Memory B cell (primary cell): ENCODE results near the gene PPIE.
"Not testable (repeated sequence)": the region's sequence is repeated elsewhere in the genome, so short reads cannot be mapped to it uniquely, and the experiment has no call there.

Source experiments
- ATAC-seq: fragments of 150-1000 bp; cut with Tn5 transposase; 2 replicates; pipeline ENCODE4 v1.10.0; 2021; ENCODE audit warnings: low read depth, mild to moderate bottlenecking, moderate library complexity
- DNase-seq, 2 donors: peaks; one replicate each; pipeline ENCODE4 v3.0.0; 2022; ENCODE audit warnings: low spot score in 2 of 2
- H3K27ac Mint-ChIP-seq: one replicate; pipeline ENCODE4 v1.8.0; 2022; ENCODE audit warnings: mild to moderate bottlenecking, moderate library complexity, mixed read lengths
- H3K27me3 Mint-ChIP-seq: one replicate; pipeline ENCODE4 v1.8.0; 2022; ENCODE audit warnings: mixed read lengths
- H3K36me3 Mint-ChIP-seq: one replicate; pipeline ENCODE4 v1.8.0; 2022; ENCODE audit warnings: mild to moderate bottlenecking, mixed read lengths
- H3K4me1 Mint-ChIP-seq: one replicate; pipeline ENCODE4 v1.8.0; 2022; ENCODE audit warnings: mixed read lengths
- H3K4me3 Mint-ChIP-seq: one replicate; pipeline ENCODE4 v1.8.0; 2022; ENCODE audit warnings: mild to moderate bottlenecking, moderate library complexity, mixed read lengths
- H3K9me3 Mint-ChIP-seq: one replicate; pipeline ENCODE4 v1.8.0; 2022; ENCODE audit warnings: mixed read lengths

PPIE gene

DNA sequence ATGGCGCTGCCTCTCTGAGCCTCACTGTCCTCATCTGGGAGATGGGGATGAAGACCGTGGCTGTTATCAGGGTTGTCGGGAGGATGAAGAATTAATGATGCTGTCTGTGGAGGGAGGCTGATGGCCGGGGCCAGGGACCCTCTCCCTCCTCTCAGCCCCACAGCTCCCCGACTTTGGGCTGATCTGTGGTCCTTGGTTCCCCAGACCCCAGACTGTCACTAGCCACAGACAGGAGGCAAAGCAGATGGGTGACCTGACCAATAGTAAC lies 48.4 kb downstream of the PPIE start:
- H3K27me3 Mint-ChIP-seq, ATAC-seq, DNase-seq, H3K9me3 Mint-ChIP-seq, H3K27ac Mint-ChIP-seq, H3K36me3 Mint-ChIP-seq: not testable (repeated sequence)
- peaks cover 15% of the 10 kb centered on the region for H3K4me1 Mint-ChIP-seq
- H3K4me3 Mint-ChIP-seq: peak overlapping the region; percentile 74

DNA sequence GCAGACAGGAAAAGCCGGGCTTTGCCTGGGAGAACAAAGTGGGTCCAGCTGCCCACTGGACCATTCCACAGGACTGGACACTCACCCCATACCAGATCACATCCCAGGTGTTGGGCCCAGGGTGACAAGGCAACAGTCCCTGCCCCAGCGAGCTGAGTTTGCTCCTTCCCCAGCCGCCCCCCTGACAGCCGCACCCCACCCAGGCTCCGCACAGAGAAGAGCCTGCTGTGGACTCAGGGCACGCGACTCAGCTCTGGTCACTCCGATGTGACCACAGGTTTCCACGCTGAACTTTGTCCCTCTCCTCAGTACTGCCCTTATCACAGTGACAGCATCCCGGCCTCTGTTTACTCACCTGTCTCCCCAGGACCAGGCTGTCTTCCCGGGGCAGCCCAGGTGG lies 48.8 kb downstream of the PPIE start:
- Mint-ChIP-seq H3K36me3 (no peaks in the 10 kb centered on the region), H3K9me3 (no peaks in the 10 kb centered on the region), H3K27me3 (no peaks in the 10 kb centered on the region), H3K27ac (no peak overlapping the region), H3K4me1 (peaks cover 16% of the 10 kb centered on the region), H3K4me3 (peak overlapping the region; percentile 74)
- ATAC-seq: no peak
- DNase-seq: no peak

- H3K27ac Mint-ChIP-seq, DNase-seq, H3K36me3 Mint-ChIP-seq, H3K27me3 Mint-ChIP-seq, ATAC-seq, H3K9me3 Mint-ChIP-seq: not testable (repeated sequence)
- H3K4me1 Mint-ChIP-seq: peaks cover 21% of the 10 kb centered on the region
- peak overlapping the region; percentile 74 for H3K4me3 Mint-ChIP-seq
Measured at GRCh38 chr1:39787964-39788363, 49.3 kb downstream of the PPIE start.

GRCh38 chr1:39788426-39788757 lies 49.7 kb downstream of the PPIE start:
- Mint-ChIP-seq H3K27me3 (no peaks in the 10 kb centered on the region), H3K36me3 (peaks cover 4% of the 10 kb centered on the region), H3K4me3 (no peak overlapping the region), H3K4me1 (peaks cover 22% of the 10 kb centered on the region), H3K9me3 (no peaks in the 10 kb centered on the region), H3K27ac (no peak overlapping the region)
- no peak for DNase-seq
- ATAC-seq: peak; percentile 39

GRCh38 chr1:39788758-39789570 lies 50.3 kb downstream of the PPIE start, which contains the start of gene BMP8B:
Gene BMP8B, minus strand, starts transcription at chr1:39788865. Its CDS starts 380 bp downstream, at chr1:39788485.
- Mint-ChIP-seq H3K27ac (peak within 1 kb of the TSS; percentile 67), H3K36me3 (peaks cover 4% of the 10 kb centered on the region), H3K27me3 (no peaks in the 10 kb centered on the region), H3K4me1 (peaks cover 23% of the 10 kb centered on the region), H3K4me3 (peak within 1 kb of the TSS; percentile 86), H3K9me3 (no peaks in the 10 kb centered on the region)
- peak; percentile 63 to 66 for DNase-seq
- peak; percentile 79 for ATAC-seq

DNA sequence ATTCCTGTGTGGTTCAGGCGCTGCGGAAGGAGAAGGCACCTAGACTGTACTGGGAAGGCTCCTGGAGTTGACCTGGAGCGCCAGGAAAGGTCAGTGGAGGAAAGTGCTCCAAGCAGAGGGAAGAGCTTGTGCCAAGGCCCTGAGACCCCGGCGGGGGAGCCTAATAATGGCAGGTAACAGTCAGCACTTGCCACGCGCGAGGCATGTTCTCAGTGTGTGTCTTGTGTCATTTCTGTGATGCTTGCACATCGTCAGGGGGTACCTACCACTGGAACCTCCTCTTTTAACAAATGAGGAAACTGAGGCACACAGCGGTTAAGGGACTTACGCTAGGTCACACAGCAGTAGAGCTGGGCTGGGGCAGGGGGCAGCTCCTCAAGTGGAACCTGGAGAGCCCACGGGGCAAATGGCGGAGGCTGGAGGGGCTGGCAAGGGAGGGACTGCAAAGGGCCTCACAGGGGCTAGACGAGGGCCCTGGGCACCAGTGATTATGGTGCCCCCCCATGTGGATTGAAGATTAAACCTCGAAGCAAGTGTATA lies 51.0 kb downstream of the PPIE start:
- Mint-ChIP-seq H3K4me1 (peaks cover 23% of the 10 kb centered on the region), H3K36me3 (peaks cover 4% of the 10 kb centered on the region), H3K27ac (peak overlapping the region; percentile 67), H3K9me3 (no peaks in the 10 kb centered on the region), H3K4me3 (peak overlapping the region; percentile 86), H3K27me3 (no peaks in the 10 kb centered on the region)
- no peak for DNase-seq
- ATAC-seq: no peak

DNA sequence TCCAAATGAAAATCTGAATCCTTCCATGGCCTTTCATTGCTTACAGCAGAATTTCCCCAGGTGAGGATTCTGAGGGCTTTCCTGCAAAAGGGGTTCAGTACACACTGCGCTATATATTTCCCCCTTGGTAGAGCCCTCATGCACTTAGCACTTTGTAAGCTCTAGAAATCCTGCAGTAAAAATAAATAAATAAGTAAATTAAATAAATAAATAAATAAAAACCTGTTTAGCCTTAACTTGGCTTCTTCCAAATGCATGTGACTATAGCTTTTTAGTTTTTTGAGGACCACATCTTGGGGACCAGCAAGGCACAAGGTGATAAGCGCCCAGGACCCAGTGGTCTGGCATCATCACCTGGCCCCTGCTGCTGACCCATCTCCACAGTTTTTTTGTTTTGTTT lies 53.2 kb downstream of the PPIE start:
- H3K4me3 Mint-ChIP-seq: no peak overlapping the region
- peaks cover 4% of the 10 kb centered on the region for H3K36me3 Mint-ChIP-seq
- no peaks in the 10 kb centered on the region for H3K9me3 Mint-ChIP-seq
- H3K27ac Mint-ChIP-seq: no peak overlapping the region
- peaks cover 20% of the 10 kb centered on the region for H3K4me1 Mint-ChIP-seq
- no peak for ATAC-seq
- H3K27me3 Mint-ChIP-seq: no peaks in the 10 kb centered on the region
- no peak for DNase-seq

- Mint-ChIP-seq H3K4me1 (peaks cover 16% of the 10 kb centered on the region), H3K9me3 (no peaks in the 10 kb centered on the region), H3K36me3 (peaks cover 4% of the 10 kb centered on the region), H3K27ac (no peak overlapping the region), H3K27me3 (no peaks in the 10 kb centered on the region), H3K4me3 (no peak overlapping the region)
- DNase-seq (no peak), ATAC-seq (no peak)
Measured at GRCh38 chr1:39795651-39796050, 57.0 kb downstream of the PPIE start.

- peak overlapping the region; percentile 94 for H3K27ac Mint-ChIP-seq
- DNase-seq (peak; percentile 85 to 93), ATAC-seq (peak; percentile 92)
- H3K9me3 Mint-ChIP-seq, H3K4me1 Mint-ChIP-seq, H3K27me3 Mint-ChIP-seq, H3K36me3 Mint-ChIP-seq: not testable (repeated sequence)
- H3K4me3 Mint-ChIP-seq: peak overlapping the region; percentile 78
Measured at GRCh38 chr1:39798859-39799769, 60.4 kb downstream of the PPIE start.

GRCh38 chr1:39799770-39800470 lies 61.2 kb downstream of the PPIE start:
- DNase-seq (peak; percentile 74 to 82), ATAC-seq (peak; percentile 52)
- Mint-ChIP-seq H3K4me1 (peaks cover 7% of the 10 kb centered on the region), H3K36me3 (peaks cover 3% of the 10 kb centered on the region), H3K9me3 (no peaks in the 10 kb centered on the region), H3K27me3 (no peaks in the 10 kb centered on the region), H3K4me3 (peak overlapping the region; percentile 78), H3K27ac (peak overlapping the region; percentile 94)

- DNase-seq: no peak
- peaks cover 6% of the 10 kb centered on the region for H3K36me3 Mint-ChIP-seq
- H3K4me1 Mint-ChIP-seq: peaks cover 7% of the 10 kb centered on the region
- no peak for ATAC-seq
- no peaks in the 10 kb centered on the region for H3K27me3 Mint-ChIP-seq
- H3K9me3 Mint-ChIP-seq: peaks cover 2% of the 10 kb centered on the region
- no peak overlapping the region for H3K27ac Mint-ChIP-seq
- peak overlapping the region; percentile 73 for H3K4me3 Mint-ChIP-seq
Measured at GRCh38 chr1:39800471-39800835, 61.8 kb downstream of the PPIE start.

- Mint-ChIP-seq H3K4me3 (no peak overlapping the region), H3K27ac (no peak overlapping the region), H3K36me3 (peaks cover 9% of the 10 kb centered on the region), H3K4me1 (peaks cover 7% of the 10 kb centered on the region), H3K9me3 (peaks cover 4% of the 10 kb centered on the region), H3K27me3 (no peaks in the 10 kb centered on the region)
- no peak for DNase-seq
- no peak for ATAC-seq
Measured at GRCh38 chr1:39802496-39803260, 64.0 kb downstream of the PPIE start.

DNA sequence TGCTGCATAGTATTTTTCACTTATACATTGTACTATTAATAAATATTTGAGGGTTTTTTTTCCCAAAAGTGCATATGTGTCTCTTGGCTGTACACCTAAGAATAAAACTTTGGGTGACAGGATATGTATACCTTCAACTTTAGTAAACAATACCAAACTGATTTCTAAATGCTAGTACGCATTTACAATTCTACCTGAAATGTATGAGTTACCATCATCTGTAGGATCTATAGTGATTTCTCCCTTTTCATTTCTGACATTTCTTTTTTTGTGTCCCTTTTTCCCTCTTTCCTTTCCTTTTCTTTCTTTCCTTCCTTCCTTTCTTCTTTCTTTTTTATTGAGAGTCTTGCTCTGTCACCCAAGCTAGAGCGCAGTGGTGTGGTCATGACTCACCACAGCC lies 66.7 kb downstream of the PPIE start:
- DNase-seq: no peak
- H3K36me3 Mint-ChIP-seq: peaks cover 13% of the 10 kb centered on the region
- no peak overlapping the region for H3K27ac Mint-ChIP-seq
- H3K27me3 Mint-ChIP-seq: no peaks in the 10 kb centered on the region
- peaks cover 4% of the 10 kb centered on the region for H3K9me3 Mint-ChIP-seq
- ATAC-seq: no peak
- H3K4me3 Mint-ChIP-seq: no peak overlapping the region
- no peaks in the 10 kb centered on the region for H3K4me1 Mint-ChIP-seq
